Lung (tissue), 12 donors: ENCODE data around the gene PCED1A. TPM values are rescaled to one million over a fixed set of nuclear protein-coding genes. Genes with fewer than 3 reads are reported as not detected.

Experiments
- ATAC-seq: fragments of 200-7000 bp; cut with Tn5 transposase; one replicate; pipeline ENCODE4 v1.9.1; 2020; ENCODE audit warnings: moderate number of reproducible peaks; ENCODE audit not compliant: insufficient read depth, low FRiP score
- DNase-seq, 3 donors: peaks; one replicate each; pipeline ENCODE4 v3.0.0-alpha.2; 2013 to 2017
- H3K27ac ChIP-seq, 2 donors: one replicate each; pipeline ENCODE4 v1.5.1; 2013; ENCODE audit warnings: mild to moderate bottlenecking in 2 of 2, moderate library complexity in 2 of 2, control low read depth in 1 of 2, inconsistent platforms in 1 of 2, low read depth in 1 of 2, low read length in 1 of 2
- H3K27me3 ChIP-seq, 3 donors: one replicate each; pipeline ENCODE4 v1.5.1; 2013; ENCODE audit warnings: low read length in 2 of 3; ENCODE audit not compliant: control insufficient read depth in 3 of 3, insufficient read depth in 3 of 3
- H3K36me3 ChIP-seq, 4 donors: one replicate each; pipeline ENCODE4 v1.5.1; 2013; ENCODE audit warnings: low read length in 4 of 4, mild to moderate bottlenecking in 1 of 4, moderate library complexity in 1 of 4; ENCODE audit not compliant: control insufficient read depth in 4 of 4, insufficient read depth in 4 of 4
- H3K4me1 ChIP-seq, 5 donors: one replicate each; pipeline ENCODE4 v1.5.1; 2013; ENCODE audit warnings: low read length in 5 of 5, mild to moderate bottlenecking in 2 of 5, moderate library complexity in 1 of 5; ENCODE audit not compliant: control insufficient read depth in 5 of 5, insufficient read depth in 5 of 5
- H3K4me3 ChIP-seq: one replicate; pipeline ENCODE4 v1.5.1; 2013; ENCODE audit warnings: mild to moderate bottlenecking, control low read depth, moderate library complexity
- H3K9ac ChIP-seq, 2 donors: one replicate each; pipeline ENCODE4 v1.5.1; 2013; ENCODE audit warnings: low read length in 2 of 2, control low read depth in 1 of 2; ENCODE audit not compliant: insufficient read depth in 1 of 2
- H3K9me3 ChIP-seq, 4 donors: one replicate each; pipeline ENCODE4 v1.5.1; 2013; ENCODE audit warnings: low read length in 3 of 4, mild to moderate bottlenecking in 1 of 4, moderate library complexity in 1 of 4; ENCODE audit not compliant: control insufficient read depth in 4 of 4, insufficient read depth in 3 of 4
- CTCF ChIP-seq: IDR thresholded peaks from 2 replicates; pipeline ENCODE4 v1.5.1; 2012; ENCODE audit warnings: mild to moderate bottlenecking; ENCODE audit errors: control extremely low read depth, extremely low read depth
- WGBS, 2 donors: extraction: QIAGEN DNeasy Blood & Tissue Kit; methylation state at CpG; one replicate each; pipeline ENCODE4 v1.1.7; 2013; 5-methylcytosine and 5-hydroxymethylcytosine counted together
- polyA plus RNA-seq, 2 donors: library from polyadenylated mRNA; stranded (reverse); fragments of 200-250 nt; gene quantifications; one replicate each; pipeline ENCODE4 v1.2.1, GENCODE V29; 2013
- total RNA-seq, 2 donors: library from RNA; depleted of rRNA in 1 of 2; stranded (reverse); fragments of >200 nt in 1 of 2; gene quantifications; one replicate each; pipeline ENCODE4 v1.2.1, GENCODE V29; 2014 to 2021
- donor health status: control.
- donor health status: control.
- donor health status: Bipolar disorder and iron deficiency.
- donor health status: healthy.
- donor health status: DM: yes; HTN: yes; CAD: no.

The PCED1A gene
- total and polyA plus RNA-seq, 4 donors, result 26.2 to 40.4 (median 35.1) TPM

- peaks cover 0 to 6% (median 4%) of the 10 kb centered on the region in 3 donors for H3K27me3 ChIP-seq
- no peak overlapping the region for H3K9ac ChIP-seq
- H3K27ac ChIP-seq, result no peak overlapping the region
- no peak for TF ChIP-seq CTCF
- no peak overlapping the region for H3K4me3 ChIP-seq
- H3K9me3 ChIP-seq, result peaks cover 0 to 3% (median 0%) of the 10 kb centered on the region in 4 donors
- peaks cover 0 to 11% (median 5%) of the 10 kb centered on the region in 5 donors for H3K4me1 ChIP-seq
- WGBS, 2 donors, result 84 to 93% methylated on average over 24 of the region's 24 CpGs
- DNase-seq, result no peak
- ATAC-seq, result no peak
- H3K36me3 ChIP-seq, result peaks cover 0 to 21% (median 3%) of the 10 kb centered on the region in 4 donors
These were observed 45.0 kb downstream of the PCED1A start for GRCh38 chr20:2795451-2795850.

GRCh38 chr20:2794866-2795447 is 45.5 kb downstream of the PCED1A start:
- H3K4me3 ChIP-seq, result no peak overlapping the region
- ATAC-seq, result no peak
- peaks cover 0 to 6% (median 2%) of the 10 kb centered on the region in 3 donors for H3K27me3 ChIP-seq
- no peak overlapping the region for H3K27ac ChIP-seq
- TF ChIP-seq CTCF, result no peak
- H3K4me1 ChIP-seq, result peaks cover 0 to 11% (median 2%) of the 10 kb centered on the region in 5 donors
- no peak for DNase-seq
- 79 to 86% methylated on average over 11 of the region's 11 CpGs for WGBS, 2 donors
- H3K36me3 ChIP-seq, result peaks cover 0 to 18% (median 3%) of the 10 kb centered on the region in 4 donors
- H3K9me3 ChIP-seq, result peaks cover 0 to 3% (median 0%) of the 10 kb centered on the region in 4 donors
- no peak overlapping the region for H3K9ac ChIP-seq

GRCh38 chr20:2794202-2794748 is 46.2 kb downstream of the PCED1A start:
- no peak for DNase-seq
- 91 to 92% methylated on average over 23 of the region's 23 CpGs for WGBS, 2 donors
- H3K36me3 ChIP-seq, result peaks cover 0 to 17% (median 3%) of the 10 kb centered on the region in 4 donors
- H3K4me1 ChIP-seq, result peaks cover 0 to 5% (median 0%) of the 10 kb centered on the region in 5 donors
- TF ChIP-seq CTCF, result no peak
- H3K4me3 ChIP-seq, result no peak overlapping the region
- no peak overlapping the region for H3K27ac ChIP-seq
- H3K9ac ChIP-seq, result no peak overlapping the region
- H3K27me3 ChIP-seq, result peaks cover 0 to 6% (median 0%) of the 10 kb centered on the region in 3 donors
- no peak for ATAC-seq
- peaks cover 0 to 3% (median 0%) of the 10 kb centered on the region in 4 donors for H3K9me3 ChIP-seq
